MCF 10A (cell line): ENCODE data around the gene MIDN. TPM values are rescaled to one million over a fixed set of nuclear protein-coding genes. Genes with fewer than 3 reads are reported as not detected.

Experiments used
- BruUV-seq: library from RNA; stranded (reverse); fragments of 400-500 nt; replicated peaks from 2 replicates; lab custom pipeline; 2021; lab: Mats Ljungman, UMichigan
- CTCF ChIA-PET: fragments of 300-600 bp; sonication (Branson Sonifier 250); formaldehyde crosslinking; extraction: SDS; loops from one replicate; lab custom pipeline; 2021; ENCODE audit warnings: antibody characterized with exemption, inconsistent platforms; lab: Yijun Ruan, JAX
- POLR2A ChIA-PET: fragments of 300-600, 350-650 bp; sonication (Branson Sonifier 250); formaldehyde crosslinking; extraction: SDS; loops from one replicate; lab custom pipeline; 2020; ENCODE audit warnings: antibody characterized with exemption, inconsistent platforms; lab: Yijun Ruan, JAX
- DNase-seq: peaks from one replicate; pipeline ENCODE4 v3.0.0-alpha.2; 2018; ENCODE audit not compliant: unreplicated experiment
- H3K27ac Mint-ChIP-seq: one replicate; pipeline ENCODE4 v1.8.0; 2022; ENCODE audit warnings: mild to moderate bottlenecking, low read depth, mixed read lengths; ENCODE audit not compliant: unreplicated experiment
- H3K27me3 Mint-ChIP-seq: one replicate; pipeline ENCODE4 v1.8.0; 2022; ENCODE audit warnings: mixed read lengths; ENCODE audit not compliant: insufficient read depth, unreplicated experiment
- H3K36me3 Mint-ChIP-seq: one replicate; pipeline ENCODE4 v1.8.0; 2022; ENCODE audit warnings: mild to moderate bottlenecking, moderate library complexity, mixed read lengths; ENCODE audit not compliant: insufficient read depth, unreplicated experiment
- H3K4me1 Mint-ChIP-seq: one replicate; pipeline ENCODE4 v1.8.0; 2022; ENCODE audit warnings: mixed read lengths; ENCODE audit not compliant: insufficient read depth, unreplicated experiment
- H3K4me3 Mint-ChIP-seq: one replicate; pipeline ENCODE4 v1.8.0; 2022; ENCODE audit warnings: mild to moderate bottlenecking, moderate library complexity, mixed read lengths; ENCODE audit not compliant: unreplicated experiment
- H3K9me3 Mint-ChIP-seq: one replicate; pipeline ENCODE4 v1.8.0; 2022; ENCODE audit warnings: mixed read lengths; ENCODE audit not compliant: unreplicated experiment
- intact Hi-C: fragments of 100-400 bp; cut with micrococcal nuclease; formaldehyde crosslinking; loops from 2 replicates; pipeline ENCODE4 v1.14.1; 2022
- total RNA-seq: library from RNA; stranded (reverse); gene quantifications from 2 replicates; pipeline ENCODE4 v1.2.3, GENCODE V29; 2022
- TF ChIP-seq, protein P1 (sequence below): fragments of 200-600 bp; IDR thresholded peaks from one replicate; pipeline ENCODE4 v1.8.0; 2022; ENCODE audit warnings: antibody characterized with exemption, mild to moderate bottlenecking; ENCODE audit not compliant: unreplicated experiment

The MIDN gene
- total RNA-seq, 1 experiment from 2014 or later: 73.6 TPM

DNA sequence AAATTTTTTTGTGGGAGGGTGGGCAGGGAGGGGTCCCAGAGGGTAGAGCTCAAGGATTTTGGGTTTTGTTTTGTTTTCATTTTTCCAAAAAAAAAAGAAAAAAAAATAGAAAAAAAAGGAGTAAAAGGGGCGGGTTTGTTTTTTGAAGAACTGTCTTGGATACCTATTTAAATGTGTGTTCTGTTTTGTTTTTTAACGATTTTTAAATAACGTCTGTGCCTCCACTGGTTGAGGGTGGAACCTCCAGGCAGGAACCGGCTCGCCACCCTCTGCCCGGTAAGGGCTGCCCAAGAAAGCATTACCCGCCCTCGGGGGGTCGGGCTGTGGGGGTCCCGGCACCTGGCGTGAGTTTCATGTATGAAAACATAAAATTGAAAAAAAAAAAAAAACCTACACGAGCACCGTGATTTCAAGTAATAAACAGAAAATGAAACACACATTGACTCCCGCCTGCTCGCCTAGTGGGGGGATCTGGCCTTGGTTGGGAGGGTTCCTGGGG, 10.4 kb downstream of the MIDN start:
- Mint-ChIP-seq H3K4me1 (peaks cover 32% of the 10 kb centered on the region), H3K27ac (peak overlapping the region; percentile 92), H3K36me3 (peaks cover 62% of the 10 kb centered on the region), H3K27me3 (no peaks in the 10 kb centered on the region), H3K9me3 (no peaks in the 10 kb centered on the region), H3K4me3 (no peak overlapping the region)
- intact Hi-C loops: no loop called here
- ChIA-PET POLR2A (interaction anchor here (1.1 to 3.7 kb wide), 4 partner anchors 11 to 155 kb away, joined by 3 to 21 read pairs (median 4); partner anchors contain the start of genes CIRBP and GPX4), CTCF (interaction anchor here (0.6 kb wide), 1 partner anchor 12 kb away, joined by 3 read pairs; no protein-coding TSS in a partner anchor)
- no TSS peak for BruUV-seq
- TF ChIP-seq, protein P1, sequence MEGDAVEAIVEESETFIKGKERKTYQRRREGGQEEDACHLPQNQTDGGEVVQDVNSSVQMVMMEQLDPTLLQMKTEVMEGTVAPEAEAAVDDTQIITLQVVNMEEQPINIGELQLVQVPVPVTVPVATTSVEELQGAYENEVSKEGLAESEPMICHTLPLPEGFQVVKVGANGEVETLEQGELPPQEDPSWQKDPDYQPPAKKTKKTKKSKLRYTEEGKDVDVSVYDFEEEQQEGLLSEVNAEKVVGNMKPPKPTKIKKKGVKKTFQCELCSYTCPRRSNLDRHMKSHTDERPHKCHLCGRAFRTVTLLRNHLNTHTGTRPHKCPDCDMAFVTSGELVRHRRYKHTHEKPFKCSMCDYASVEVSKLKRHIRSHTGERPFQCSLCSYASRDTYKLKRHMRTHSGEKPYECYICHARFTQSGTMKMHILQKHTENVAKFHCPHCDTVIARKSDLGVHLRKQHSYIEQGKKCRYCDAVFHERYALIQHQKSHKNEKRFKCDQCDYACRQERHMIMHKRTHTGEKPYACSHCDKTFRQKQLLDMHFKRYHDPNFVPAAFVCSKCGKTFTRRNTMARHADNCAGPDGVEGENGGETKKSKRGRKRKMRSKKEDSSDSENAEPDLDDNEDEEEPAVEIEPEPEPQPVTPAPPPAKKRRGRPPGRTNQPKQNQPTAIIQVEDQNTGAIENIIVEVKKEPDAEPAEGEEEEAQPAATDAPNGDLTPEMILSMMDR: no peak
- no peak for DNase-seq

GRCh38 chr19:1259206-1259875, 11.0 kb downstream of the MIDN start:
- H3K9me3 Mint-ChIP-seq: no peaks in the 10 kb centered on the region
- H3K4me3 Mint-ChIP-seq: no peak overlapping the region
- intact Hi-C loops: no loop called here
- ChIA-PET POLR2A (interaction anchor here (0.6 to 3.7 kb wide), 6 partner anchors 8 to 250 kb away, joined by 3 to 21 read pairs (median 5); partner anchors contain the start of genes CIRBP and FAM174C), CTCF (no interaction called here)
- peaks cover 58% of the 10 kb centered on the region for H3K36me3 Mint-ChIP-seq
- DNase-seq: peak; percentile 74
- no peaks in the 10 kb centered on the region for H3K27me3 Mint-ChIP-seq
- H3K27ac Mint-ChIP-seq: peak overlapping the region; percentile 92
- H3K4me1 Mint-ChIP-seq: peaks cover 32% of the 10 kb centered on the region
- TF ChIP-seq, protein P1: no peak
- no TSS peak for BruUV-seq

- ChIA-PET CTCF (no interaction called here), POLR2A (interaction anchor here (0.6 to 3.7 kb wide), 7 partner anchors 9 to 250 kb away, joined by 3 to 27 read pairs (median 6); partner anchors contain the start of genes CIRBP and FAM174C)
- H3K4me3 Mint-ChIP-seq: peak overlapping the region; percentile 71
- peaks cover 50% of the 10 kb centered on the region for H3K36me3 Mint-ChIP-seq
- no TSS peak for BruUV-seq
- H3K9me3 Mint-ChIP-seq: no peaks in the 10 kb centered on the region
- intact Hi-C loops: no loop called here
- no peaks in the 10 kb centered on the region for H3K27me3 Mint-ChIP-seq
- DNase-seq: peak; percentile 68
- H3K4me1 Mint-ChIP-seq: peaks cover 34% of the 10 kb centered on the region
- TF ChIP-seq, protein P1: no peak
- peak overlapping the region; percentile 92 for H3K27ac Mint-ChIP-seq
Observed at GRCh38 chr19:1259876-1260748, 11.7 kb downstream of the MIDN start.
